Astrocyte of the spinal cord (primary cell): Measurements from ENCODE around the gene DMGDH.

Experiments used
- DNase-seq: peaks from one replicate; pipeline ENCODE4 v3.0.0; 2011; ENCODE audit warnings: low read depth, low spot score
- H3K4me3 ChIP-seq: 2 replicates; pipeline ENCODE4 v1.5.1; 2011; ENCODE audit warnings: low read depth, mild to moderate bottlenecking, low read length, moderate library complexity
- in situ Hi-C: cut with HindIII; loops from 2 replicates; pipeline ENCODE4 v1.10.0; 2017; ENCODE audit warnings: low sequenced_read_pairs
- TF ChIP-seq, protein P1 (sequence below): IDR thresholded peaks from 2 replicates; pipeline ENCODE4 v1.5.1; 2012; ENCODE audit warnings: low read depth, mild to moderate bottlenecking, low read length, inconsistent platforms

The DMGDH gene

DNA sequence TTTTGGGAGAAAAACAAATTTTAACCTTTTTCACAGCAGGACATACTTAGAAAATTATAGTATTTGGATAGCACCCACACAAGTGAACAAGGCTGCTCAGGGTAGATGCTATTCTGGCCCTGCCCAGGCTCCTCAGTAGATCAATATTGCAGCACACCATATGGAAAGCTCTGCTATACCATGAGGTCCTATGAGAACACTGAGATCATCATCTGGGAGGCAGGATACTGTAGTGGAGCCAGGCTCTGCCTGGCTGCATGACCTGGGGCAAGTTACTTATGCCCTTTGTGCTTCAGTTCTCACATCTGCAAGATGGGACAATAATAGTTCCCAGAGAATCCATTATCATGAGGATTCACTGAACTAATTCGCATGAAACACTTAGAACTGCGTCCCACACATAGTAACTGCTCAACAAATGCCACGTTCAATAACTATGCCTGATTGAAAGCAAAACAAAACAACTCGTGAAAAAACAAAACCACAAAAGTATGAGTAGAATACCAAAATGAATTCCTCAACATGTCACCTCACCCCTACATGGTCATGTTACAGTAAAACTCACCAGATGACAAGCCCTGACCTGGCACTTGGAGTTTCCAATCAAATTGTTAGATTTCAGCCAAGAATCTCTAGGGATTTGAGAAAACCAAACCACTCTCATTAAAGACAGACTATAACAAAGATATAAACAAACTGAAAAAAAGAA lies 116.2 kb downstream of the DMGDH start:
- DNase-seq, result peak; percentile 43
- H3K4me3 ChIP-seq, result no peak overlapping the region
- in situ Hi-C loops, result loop anchor here (25.0 kb wide), 1 partner anchor 416 kb away; no protein-coding TSS in a partner anchor
- TF ChIP-seq, protein P1, sequence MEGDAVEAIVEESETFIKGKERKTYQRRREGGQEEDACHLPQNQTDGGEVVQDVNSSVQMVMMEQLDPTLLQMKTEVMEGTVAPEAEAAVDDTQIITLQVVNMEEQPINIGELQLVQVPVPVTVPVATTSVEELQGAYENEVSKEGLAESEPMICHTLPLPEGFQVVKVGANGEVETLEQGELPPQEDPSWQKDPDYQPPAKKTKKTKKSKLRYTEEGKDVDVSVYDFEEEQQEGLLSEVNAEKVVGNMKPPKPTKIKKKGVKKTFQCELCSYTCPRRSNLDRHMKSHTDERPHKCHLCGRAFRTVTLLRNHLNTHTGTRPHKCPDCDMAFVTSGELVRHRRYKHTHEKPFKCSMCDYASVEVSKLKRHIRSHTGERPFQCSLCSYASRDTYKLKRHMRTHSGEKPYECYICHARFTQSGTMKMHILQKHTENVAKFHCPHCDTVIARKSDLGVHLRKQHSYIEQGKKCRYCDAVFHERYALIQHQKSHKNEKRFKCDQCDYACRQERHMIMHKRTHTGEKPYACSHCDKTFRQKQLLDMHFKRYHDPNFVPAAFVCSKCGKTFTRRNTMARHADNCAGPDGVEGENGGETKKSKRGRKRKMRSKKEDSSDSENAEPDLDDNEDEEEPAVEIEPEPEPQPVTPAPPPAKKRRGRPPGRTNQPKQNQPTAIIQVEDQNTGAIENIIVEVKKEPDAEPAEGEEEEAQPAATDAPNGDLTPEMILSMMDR, result no peak
